Parathyroid adenoma (tissue), 2 donors: ENCODE results near the gene DTX3.

Experiments used
- H2AFZ ChIP-seq: fragments of 300-600 bp; sonication (generic); one replicate; pipeline ENCODE4 v1.7.0; 2017; ENCODE audit warnings: antibody characterized with exemption, mild to moderate bottlenecking
- H3K27ac ChIP-seq: fragments of 300-600 bp; sonication (generic); one replicate; pipeline ENCODE4 v1.7.0; 2017
- H3K27me3 ChIP-seq: fragments of 300-600 bp; sonication (generic); one replicate; pipeline ENCODE4 v1.7.0; 2017; ENCODE audit warnings: low read length; ENCODE audit not compliant: control insufficient read depth, insufficient read depth
- H3K36me3 ChIP-seq: fragments of 300-600 bp; sonication (generic); one replicate; pipeline ENCODE4 v1.7.0; 2017; ENCODE audit warnings: low read length; ENCODE audit not compliant: control insufficient read depth, insufficient read depth
- H3K4me1 ChIP-seq: fragments of 300-600 bp; sonication (generic); one replicate; pipeline ENCODE4 v1.7.0; 2017; ENCODE audit warnings: control low read depth
- H3K4me2 ChIP-seq: fragments of 300-600 bp; sonication (generic); one replicate; pipeline ENCODE4 v1.7.0; 2017; ENCODE audit warnings: low read length
- H3K4me3 ChIP-seq: fragments of 300-600 bp; sonication (generic); one replicate; pipeline ENCODE4 v1.7.0; 2017; ENCODE audit warnings: low read depth, low read length
- H3K79me2 ChIP-seq: fragments of 300-600 bp; sonication (generic); one replicate; pipeline ENCODE4 v1.7.0; 2017; ENCODE audit warnings: control low read depth
- H3K9ac ChIP-seq: fragments of 300-600 bp; sonication (generic); one replicate; pipeline ENCODE4 v1.7.0; 2017; ENCODE audit warnings: mild to moderate bottlenecking
- H3K9me3 ChIP-seq: fragments of 300-600 bp; sonication (generic); one replicate; pipeline ENCODE4 v1.7.0; 2017; ENCODE audit warnings: low read length; ENCODE audit not compliant: control insufficient read depth
- CTCF ChIP-seq: fragments of 300-600 bp; sonication (generic); IDR thresholded peaks from one replicate; pipeline ENCODE4 v1.7.0; 2017; ENCODE audit warnings: antibody characterized with exemption, mild to moderate bottlenecking
- donor health status: primary hyperparathyroidism.

Gene DTX3

GRCh38 chr12:57571926-57572762 is 32.5 kb upstream of the DTX3 start:
- H3K79me2 ChIP-seq: peaks cover 2% of the 10 kb centered on the region
- no peak overlapping the region for H3K4me2 ChIP-seq
- no peak overlapping the region for H3K4me3 ChIP-seq
- no peaks in the 10 kb centered on the region for H3K9me3 ChIP-seq
- no peaks in the 10 kb centered on the region for H3K4me1 ChIP-seq
- H2AFZ ChIP-seq: no peak overlapping the region
- no peak overlapping the region for H3K27ac ChIP-seq
- no peak overlapping the region for H3K9ac ChIP-seq
- no peaks in the 10 kb centered on the region for H3K27me3 ChIP-seq
- TF ChIP-seq CTCF: no peak
- H3K36me3 ChIP-seq: no peaks in the 10 kb centered on the region

- no peaks in the 10 kb centered on the region for H3K36me3 ChIP-seq
Observed at GRCh38 chr12:57574795-57575194, 29.8 kb upstream of the DTX3 start.

GRCh38 chr12:57575771-57576612 is 28.6 kb upstream of the DTX3 start:
- Histone ChIP-seq H3K36me3 (no peaks in the 10 kb centered on the region), H3K4me3 (no peak overlapping the region), H3K27ac (no peak overlapping the region), H3K79me2 (no peaks in the 10 kb centered on the region), H3K4me2 (no peak overlapping the region), H3K4me1 (no peaks in the 10 kb centered on the region), H2AFZ (no peak overlapping the region), H3K9ac (no peak overlapping the region), H3K9me3 (no peaks in the 10 kb centered on the region), H3K27me3 (no peaks in the 10 kb centered on the region)
- no peak for TF ChIP-seq CTCF

More at GRCh38 chr12:57574795-57575194, 29.8 kb upstream of the DTX3 start:
- Histone ChIP-seq H3K4me1 (no peaks in the 10 kb centered on the region), H3K9me3 (no peaks in the 10 kb centered on the region), H2AFZ (no peak overlapping the region), H3K4me3 (no peak overlapping the region), H3K9ac (no peak overlapping the region), H3K4me2 (no peak overlapping the region), H3K27ac (no peak overlapping the region), H3K79me2 (no peaks in the 10 kb centered on the region), H3K27me3 (no peaks in the 10 kb centered on the region)
- TF ChIP-seq CTCF: no peak

GRCh38 chr12:57576613-57577160 is 27.9 kb upstream of the DTX3 start:
- TF ChIP-seq CTCF: no peak
- Histone ChIP-seq H3K4me3 (no peak overlapping the region), H3K27ac (no peak overlapping the region), H2AFZ (no peak overlapping the region), H3K79me2 (no peaks in the 10 kb centered on the region), H3K4me1 (no peaks in the 10 kb centered on the region), H3K9ac (no peak overlapping the region), H3K4me2 (no peak overlapping the region), H3K9me3 (no peaks in the 10 kb centered on the region), H3K36me3 (no peaks in the 10 kb centered on the region), H3K27me3 (no peaks in the 10 kb centered on the region)
